NCI-H526 treated with DMSO at 0.1 percent for 48 hours (cell line): Measurements from ENCODE around the gene GIMAP8.
A peak's percentile ranks its signal among the peaks of the same experiment; 100 is the strongest.

Experiments used
- DNase-seq: peaks from one replicate; lab custom pipeline; 2025; lab: John Stamatoyannopoulos, UW

GIMAP8 gene

GRCh38 chr7:150411606-150412005 lies 38.8 kb upstream of the GIMAP8 start:
- no peak for DNase-seq

GRCh38 chr7:150412016-150412415 lies 38.4 kb upstream of the GIMAP8 start:
- DNase-seq, result no peak

GRCh38 chr7:150412518-150413488 lies 37.6 kb upstream of the GIMAP8 start:
- no peak for DNase-seq

GRCh38 chr7:150413640-150414081 lies 36.8 kb upstream of the GIMAP8 start:
- DNase-seq, result no peak

- DNase-seq, result no peak
Observed at GRCh38 chr7:150415161-150416153, 35.0 kb upstream of the GIMAP8 start.

GRCh38 chr7:150417239-150417638 lies 33.2 kb upstream of the GIMAP8 start:
- no peak for DNase-seq

- DNase-seq, result no peak
Observed at GRCh38 chr7:150417863-150418262, 32.6 kb upstream of the GIMAP8 start.

- DNase-seq, result no peak
Observed at GRCh38 chr7:150420242-150420641, 30.2 kb upstream of the GIMAP8 start.

GRCh38 chr7:150420987-150421674 lies 29.3 kb upstream of the GIMAP8 start:
- DNase-seq, result peak; percentile 83

- DNase-seq, result no peak
Observed at GRCh38 chr7:150421831-150422230, 28.6 kb upstream of the GIMAP8 start.

- no peak for DNase-seq
Observed at GRCh38 chr7:150425670-150426069, 24.8 kb upstream of the GIMAP8 start.

- DNase-seq, result no peak
Observed at GRCh38 chr7:150428671-150429451, 21.6 kb upstream of the GIMAP8 start.

GRCh38 chr7:150429699-150430098 lies 20.7 kb upstream of the GIMAP8 start:
- no peak for DNase-seq

GRCh38 chr7:150430465-150431085 lies 19.9 kb upstream of the GIMAP8 start:
- DNase-seq, result no peak

GRCh38 chr7:150431839-150432658 lies 18.4 kb upstream of the GIMAP8 start:
- DNase-seq, result no peak

GRCh38 chr7:150432915-150433892 lies 17.2 kb upstream of the GIMAP8 start:
- DNase-seq, result no peak

- no peak for DNase-seq
Observed at GRCh38 chr7:150434240-150434639, 16.2 kb upstream of the GIMAP8 start.

- DNase-seq, result no peak
Observed at GRCh38 chr7:150435047-150435389, 15.4 kb upstream of the GIMAP8 start.
